Stimulated activated CD8-positive, alpha-beta memory T cell treated with anti-CD3 and anti-CD28 coated beads, Interleukin-4, amount 100 ng/mL, for 48 hours (primary cell): ENCODE data around the gene ROR1.

Experiments
- DNase-seq: peaks from one replicate; pipeline ENCODE4 v3.0.0-alpha.2; 2020

Gene ROR1

GRCh38 chr1:63946866-63947491, 173.2 kb downstream of the ROR1 start:
- DNase-seq: no peak

- no peak for DNase-seq
Observed at GRCh38 chr1:63947904-63948303, 174.1 kb downstream of the ROR1 start.

DNA sequence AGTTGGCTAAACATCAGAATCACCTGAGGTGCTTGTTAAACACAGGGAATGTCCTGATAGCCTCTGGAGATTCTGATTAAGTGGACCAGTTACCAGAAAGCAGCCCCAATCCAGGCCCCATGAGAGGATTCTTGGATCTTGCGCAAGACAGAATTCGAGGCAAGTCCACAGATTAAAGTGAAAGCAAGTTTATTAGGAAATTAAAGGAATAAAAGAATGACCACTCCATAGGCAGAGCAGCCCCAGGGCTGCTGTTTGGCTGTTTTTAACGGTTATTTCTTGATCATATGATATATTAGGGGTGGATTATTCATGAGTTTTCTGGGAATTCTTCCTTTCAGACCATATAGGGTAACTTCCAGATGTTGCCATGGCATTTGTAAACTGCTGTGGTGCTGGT, 176.2 kb downstream of the ROR1 start:
- no peak for DNase-seq

DNA sequence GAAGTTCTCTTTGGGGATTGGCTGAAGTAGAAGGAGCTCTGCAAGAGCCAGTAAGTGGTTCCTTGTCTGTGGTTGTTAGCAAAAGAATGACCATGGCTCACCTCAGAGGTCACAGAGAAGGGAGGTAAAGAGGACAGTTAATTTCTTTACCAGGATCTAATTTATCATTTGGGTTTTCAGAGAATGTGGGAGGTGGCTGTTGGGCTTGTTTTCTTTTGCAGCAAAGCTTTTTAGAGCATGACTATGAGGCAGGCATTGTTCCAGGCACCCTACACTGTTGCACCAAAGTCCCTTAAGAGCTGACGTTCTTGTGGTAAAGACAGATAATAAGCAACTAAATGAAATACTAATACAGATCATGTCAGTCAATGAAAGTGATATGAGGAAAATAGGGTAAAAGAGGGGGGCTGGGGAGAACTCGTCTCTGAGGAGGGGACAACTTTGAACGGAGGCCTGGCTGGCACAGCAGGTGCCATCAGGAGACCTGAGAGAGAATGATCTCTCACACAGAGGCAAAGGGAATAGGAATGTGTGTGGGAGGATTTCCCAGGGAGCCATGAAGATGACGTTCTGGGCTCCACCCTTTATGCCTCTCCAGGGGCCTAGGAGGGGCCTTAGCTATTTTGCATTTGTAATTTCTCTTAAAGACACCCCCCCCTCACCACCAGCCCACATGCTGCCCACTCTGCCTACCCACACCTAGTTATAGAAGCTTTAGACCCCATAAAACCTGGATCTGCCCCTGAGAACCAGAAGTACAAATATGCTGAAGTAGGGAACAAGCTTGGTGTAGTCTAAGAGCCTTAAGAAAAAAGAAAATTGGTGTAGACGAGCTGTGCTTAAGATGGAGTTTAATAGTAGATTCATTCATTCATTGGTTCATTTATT, 177.5 kb downstream of the ROR1 start:
- DNase-seq: no peak

- DNase-seq: no peak
Observed at GRCh38 chr1:63954187-63954586, 180.4 kb downstream of the ROR1 start.

DNA sequence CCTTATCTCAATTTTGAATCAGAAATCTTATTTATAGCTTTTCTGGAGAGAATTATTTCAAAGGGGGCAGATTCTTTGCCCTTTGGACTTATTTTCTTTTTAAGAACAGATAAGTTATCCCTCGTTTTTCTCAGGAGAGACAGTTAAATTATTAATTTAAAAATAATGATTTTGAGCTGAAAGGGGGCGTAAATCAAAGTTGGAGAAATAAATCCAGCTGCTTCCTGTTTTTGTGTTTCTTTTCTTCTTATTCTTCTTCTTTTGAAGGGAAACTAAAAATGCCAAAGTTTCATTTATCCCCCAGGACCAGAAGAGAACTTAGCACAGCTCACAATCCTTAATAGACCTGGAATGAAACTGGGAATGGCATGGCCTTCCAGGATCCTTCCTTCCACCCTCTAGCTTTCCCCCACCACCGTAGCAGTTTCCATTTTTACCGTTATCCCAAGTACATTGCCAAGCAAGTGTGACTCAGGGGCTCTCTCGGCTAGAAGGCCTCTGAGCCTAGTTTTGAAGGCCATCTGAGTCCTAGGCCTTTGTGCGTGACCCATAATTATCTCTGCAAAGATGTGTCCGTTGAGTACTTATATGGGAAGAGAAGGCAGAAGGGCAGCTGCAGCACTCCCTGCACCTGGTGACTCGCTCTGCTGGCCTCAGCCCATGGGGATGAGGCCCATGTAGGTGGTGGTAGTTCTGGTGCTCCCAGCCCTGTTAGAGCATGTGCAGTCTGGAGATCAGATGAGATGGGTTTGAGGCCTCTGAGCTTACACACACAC, 181.7 kb downstream of the ROR1 start:
- DNase-seq: no peak

DNA sequence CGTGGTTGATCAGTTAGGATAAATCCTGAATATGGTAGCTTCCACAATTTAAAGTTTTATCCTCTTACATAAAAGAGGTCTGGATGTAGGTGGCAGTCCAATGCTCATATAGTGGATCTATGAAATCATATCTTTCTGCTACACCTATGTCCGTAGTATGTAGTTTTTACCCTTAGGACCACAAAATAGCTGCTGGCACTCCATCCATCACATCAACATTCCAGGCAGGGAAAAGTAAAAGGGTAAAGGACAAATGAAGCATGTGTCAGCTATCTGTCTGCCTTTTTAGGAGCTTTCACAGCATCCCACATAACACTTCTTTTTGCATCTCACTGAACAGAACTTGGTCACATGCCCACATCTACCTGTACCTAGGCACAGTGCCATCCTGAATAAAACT, 184.7 kb downstream of the ROR1 start:
- no peak for DNase-seq

- DNase-seq: no peak
Observed at GRCh38 chr1:63960326-63960725, 186.5 kb downstream of the ROR1 start.

DNA sequence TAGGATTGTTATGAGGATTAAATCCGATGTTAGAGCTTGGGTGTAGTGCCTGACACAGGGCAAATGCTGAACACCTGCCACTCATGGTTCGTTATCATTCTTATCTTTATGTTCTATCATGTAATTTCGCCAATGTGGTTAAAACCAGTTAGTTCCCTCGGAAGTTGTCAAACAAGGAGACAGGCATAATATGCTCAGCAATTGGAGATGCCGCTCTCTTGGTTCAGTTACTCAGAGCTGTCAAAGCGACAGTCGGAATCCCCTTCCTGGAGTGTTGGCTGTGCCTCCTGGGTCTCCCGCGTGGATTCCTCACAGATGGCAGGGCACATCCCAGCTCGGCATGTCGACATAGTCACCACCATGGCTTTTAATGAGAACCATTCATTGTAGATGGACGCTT, 192.2 kb downstream of the ROR1 start:
- no peak for DNase-seq

- no peak for DNase-seq
Observed at GRCh38 chr1:63967901-63968300, 194.1 kb downstream of the ROR1 start.

DNA sequence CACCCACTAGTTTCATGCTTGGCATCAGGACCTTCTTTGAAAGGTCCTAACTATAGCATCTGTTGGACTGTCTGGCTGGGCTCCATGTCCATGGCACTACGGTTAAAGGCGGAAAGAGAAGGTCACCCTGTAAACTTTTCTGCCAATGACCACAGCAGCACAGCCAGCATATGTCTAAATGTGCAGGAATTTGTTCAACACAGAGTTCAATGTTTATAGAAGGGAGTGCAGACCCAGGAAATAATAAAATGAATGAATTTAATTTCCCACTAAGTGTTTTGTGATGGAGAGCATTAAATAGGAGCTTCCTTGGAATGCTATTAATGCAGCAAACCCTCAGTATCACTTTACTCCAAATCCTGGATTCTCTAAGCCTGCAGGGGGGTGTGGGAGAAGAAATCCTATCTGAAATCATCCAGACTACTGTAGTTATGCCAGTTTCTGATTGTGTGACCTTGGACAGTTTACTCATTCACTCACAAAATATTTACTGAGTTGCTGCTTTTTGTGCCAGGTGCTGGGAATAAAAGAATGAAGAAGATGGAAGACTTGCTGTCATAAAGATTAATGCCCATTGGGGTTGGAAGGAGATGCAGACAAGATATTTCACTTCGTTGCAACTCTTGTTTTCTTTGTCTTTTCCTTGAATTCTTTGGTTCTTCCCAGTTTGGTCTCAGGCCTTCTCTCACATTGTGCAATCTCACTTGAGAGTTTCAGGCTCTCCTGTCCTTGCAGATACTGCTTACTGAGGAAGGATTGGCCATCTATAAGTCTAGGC, 195.0 kb downstream of the ROR1 start:
- no peak for DNase-seq

- no peak for DNase-seq
Observed at GRCh38 chr1:63969441-63969901, 195.7 kb downstream of the ROR1 start.

GRCh38 chr1:63971557-63971956, 197.7 kb downstream of the ROR1 start:
- DNase-seq: no peak

DNA sequence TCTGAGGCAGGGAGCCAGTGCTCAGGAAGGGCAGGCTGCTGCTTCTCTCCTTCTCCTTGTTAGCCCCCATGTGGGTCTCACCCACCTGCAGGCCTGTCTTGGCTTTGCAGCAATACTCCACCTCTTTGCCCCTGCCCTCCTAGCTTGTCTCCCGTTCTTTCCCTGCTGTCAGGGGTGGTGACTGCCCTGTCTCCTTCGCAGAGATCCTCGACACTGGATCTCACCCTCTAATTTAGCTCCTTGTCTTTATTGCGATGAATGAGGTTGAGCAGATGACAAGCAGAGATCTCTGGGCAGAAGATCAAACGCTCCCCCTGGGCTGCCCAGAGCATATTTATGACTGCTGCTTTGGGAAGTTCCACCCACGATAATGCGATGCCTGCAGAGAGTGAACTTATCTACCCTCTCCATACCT, 199.2 kb downstream of the ROR1 start:
- no peak for DNase-seq

DNA sequence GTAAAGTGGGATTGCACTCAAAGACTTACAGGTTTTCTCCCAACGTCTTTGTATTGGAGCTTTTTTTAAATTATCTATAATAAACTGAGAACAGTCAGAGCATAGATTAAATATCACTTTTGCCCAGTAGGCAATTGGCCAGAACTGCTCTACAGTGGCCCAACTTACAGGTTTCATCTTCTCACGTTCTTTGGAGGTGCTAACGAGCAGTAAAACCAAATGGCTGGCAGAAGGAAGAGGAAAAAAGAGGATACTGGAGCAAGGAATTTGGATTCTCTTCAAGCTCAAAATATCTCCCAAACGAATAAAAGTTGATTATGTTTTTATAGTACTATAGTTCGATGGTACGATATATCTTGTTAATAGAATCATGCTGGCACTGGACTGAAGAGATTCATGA, 201.1 kb downstream of the ROR1 start:
- no peak for DNase-seq

DNA sequence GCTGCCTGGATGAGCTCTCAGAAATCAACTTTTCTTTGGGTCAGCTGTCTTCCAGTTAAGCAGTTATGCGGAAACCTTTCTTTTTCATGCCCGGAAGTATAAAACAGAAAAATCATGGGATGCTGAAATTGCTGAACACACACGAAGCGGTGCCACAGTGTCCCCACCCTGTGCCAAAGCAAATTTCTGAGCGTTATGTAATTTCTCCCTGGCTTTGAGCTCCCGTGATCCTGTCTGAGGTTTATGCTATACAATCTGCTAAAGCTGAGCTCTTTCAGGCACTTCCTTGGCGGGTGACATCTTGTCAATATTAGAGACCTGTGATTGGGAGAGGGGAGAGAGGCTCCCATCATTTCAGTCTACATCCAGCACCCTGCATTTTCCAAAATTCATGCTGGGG, 201.7 kb downstream of the ROR1 start:
- DNase-seq: no peak

GRCh38 chr1:63976006-63976405, 202.2 kb downstream of the ROR1 start:
- DNase-seq: no peak

DNA sequence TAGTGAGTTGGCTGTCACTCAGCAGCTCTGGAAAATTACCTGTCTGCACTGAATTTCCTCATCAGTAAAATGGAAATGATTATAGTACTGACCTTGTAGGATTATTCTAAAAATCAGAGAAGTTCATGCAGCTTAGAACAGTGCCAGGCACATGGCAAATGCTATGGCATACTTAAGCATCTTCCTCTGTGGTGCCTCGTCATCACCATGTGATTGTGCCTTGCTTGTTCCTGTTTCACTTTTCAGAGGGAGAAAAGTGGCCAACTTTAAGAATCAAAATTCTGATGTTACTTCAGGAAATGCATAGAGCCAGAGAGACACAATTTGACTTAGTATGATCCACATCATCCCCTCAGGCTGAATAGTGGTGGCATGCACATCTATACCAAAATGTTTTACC, 203.6 kb downstream of the ROR1 start:
- no peak for DNase-seq

GRCh38 chr1:63980740-63981407, 207.1 kb downstream of the ROR1 start:
- no peak for DNase-seq

- DNase-seq: no peak
Observed at GRCh38 chr1:63981408-63981773, 207.6 kb downstream of the ROR1 start.

DNA sequence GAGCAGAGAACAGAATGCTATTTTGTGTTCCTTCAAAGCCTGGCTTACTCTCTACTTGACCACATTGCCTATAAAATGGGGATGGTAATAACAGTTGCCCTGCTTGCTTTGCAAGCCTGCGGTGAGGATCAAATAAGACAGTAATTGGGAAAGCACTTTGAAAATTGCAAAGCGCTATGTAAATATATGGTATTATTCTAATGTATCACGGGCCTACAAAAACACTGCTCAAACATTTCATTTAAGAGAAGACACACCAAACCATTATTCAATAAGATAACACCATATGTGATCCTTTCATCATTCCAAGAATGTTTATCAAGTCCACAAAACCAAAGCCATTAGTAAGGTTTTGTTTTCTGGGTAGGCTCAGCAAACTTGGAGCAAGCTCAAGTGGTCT, 208.4 kb downstream of the ROR1 start:
- DNase-seq: no peak
